ENCODE measurements around the gene LIF. TPM values are rescaled to one million over a fixed set of nuclear protein-coding genes. Genes with fewer than 3 reads are reported as not detected.

The LIF gene
- total RNA-seq, 4 donors from 2014 or later: not detected

- ATAC-seq: no peak
These were observed 38.8 kb upstream of the LIF start for GRCh38 chr22:30285176-30285845.

GRCh38 chr22:30284666-30285065 lies 38.1 kb upstream of the LIF start:
- Histone ChIP-seq H3K27ac (no peak overlapping the region), H3K4me3 (no peak overlapping the region), H3K4me1 (peaks cover 0 to 15% of the 10 kb centered on the region in 2 donors), H3K27me3 (no peaks in the 10 kb centered on the region), H3K36me3 (no peaks in the 10 kb centered on the region), H3K9me3 (no peaks in the 10 kb centered on the region)
- no peak for TF ChIP-seq POLR2A (IDR thresholded peaks at IDR 0.05)
- TF ChIP-seq CTCF (IDR thresholded peaks at IDR 0.05 in 4 of 5, conservative IDR thresholded peaks at IDR 0.05 in 1 of 5): no peak
- in situ Hi-C loops (cut with MboI; ENCODE audit: low sequenced_read_pairs in 4 of 4) (loop anchor here in 3 of 4 donors (5.0 to 10.0 kb wide), 3 partner anchors 100 to 110 kb away; partner anchors contain the start of genes RNF215 (in 1 of the 3) and SEC14L2 (in 1 of the 3)), intact Hi-C loops (cut with DNase I; ENCODE audit: low total_unique reads) (loop anchor here (10.0 kb wide), 1 partner anchor 200 kb away; no protein-coding TSS in a partner anchor)
- DNase-seq (no peak), ATAC-seq (no peak)

More at GRCh38 chr22:30285176-30285845, 38.8 kb upstream of the LIF start:
- H3K27ac ChIP-seq: no peak overlapping the region
- TF ChIP-seq POLR2A (IDR thresholded peaks at IDR 0.05) (no peak), CTCF (IDR thresholded peaks at IDR 0.05 in 4 of 5, conservative IDR thresholded peaks at IDR 0.05 in 1 of 5) (no peak)
- in situ Hi-C loops (cut with MboI; ENCODE audit: low sequenced_read_pairs in 4 of 4) (loop anchor here in 2 of 4 donors (10.0 kb wide), 2 partner anchors 99 to 109 kb away; partner anchors contain the start of genes RNF215 (in 1 of the 2) and SEC14L2 (in 1 of the 2)), intact Hi-C loops (cut with DNase I; ENCODE audit: low total_unique reads) (loop anchor here (10.0 kb wide), 1 partner anchor 199 kb away; no protein-coding TSS in a partner anchor)
- H3K9me3 ChIP-seq: no peaks in the 10 kb centered on the region
- no peak for DNase-seq
- H3K4me1 ChIP-seq: peaks cover 5 to 18% of the 10 kb centered on the region in 2 donors
- no peaks in the 10 kb centered on the region for H3K27me3 ChIP-seq
- no peak overlapping the region for H3K4me3 ChIP-seq
- H3K36me3 ChIP-seq: no peaks in the 10 kb centered on the region

- no peaks in the 10 kb centered on the region for H3K36me3 ChIP-seq
- no peaks in the 10 kb centered on the region for H3K27me3 ChIP-seq
- in situ Hi-C loops (cut with MboI; ENCODE audit: low sequenced_read_pairs in 4 of 4): loop anchor here in 3 of 4 donors (5.0 to 10.0 kb wide), 3 partner anchors 101 to 111 kb away; partner anchors contain the start of genes RNF215 (in 1 of the 3) and SEC14L2 (in 1 of the 3)
- no peaks in the 10 kb centered on the region for H3K9me3 ChIP-seq
- intact Hi-C loops (cut with DNase I; ENCODE audit: low total_unique reads): loop anchor here (10.0 kb wide), 1 partner anchor 201 kb away; no protein-coding TSS in a partner anchor
- ATAC-seq (no peak), DNase-seq (no peak)
- TF ChIP-seq CTCF (IDR thresholded peaks at IDR 0.05 in 4 of 5, conservative IDR thresholded peaks at IDR 0.05 in 1 of 5): no peak
- no peak for TF ChIP-seq POLR2A (IDR thresholded peaks at IDR 0.05)
- H3K27ac ChIP-seq: no peak overlapping the region
- no peak overlapping the region for H3K4me3 ChIP-seq
- H3K4me1 ChIP-seq: peaks cover 0 to 15% of the 10 kb centered on the region in 2 donors
These were observed 37.6 kb upstream of the LIF start for GRCh38 chr22:30284172-30284571.

- H3K9me3 ChIP-seq: no peaks in the 10 kb centered on the region
- H3K27me3 ChIP-seq: no peaks in the 10 kb centered on the region
- ATAC-seq: no peak
- in situ Hi-C loops (cut with MboI; ENCODE audit: low sequenced_read_pairs in 4 of 4): loop anchor here in 3 of 4 donors (5.0 to 10.0 kb wide), 3 partner anchors 101 to 111 kb away; partner anchors contain the start of genes RNF215 (in 1 of the 3) and SEC14L2 (in 1 of the 3)
- DNase-seq: no peak
- TF ChIP-seq CTCF (IDR thresholded peaks at IDR 0.05 in 4 of 5, conservative IDR thresholded peaks at IDR 0.05 in 1 of 5) (no peak), POLR2A (IDR thresholded peaks at IDR 0.05) (no peak)
- intact Hi-C loops (cut with DNase I; ENCODE audit: low total_unique reads): loop anchor here (10.0 kb wide), 1 partner anchor 201 kb away; no protein-coding TSS in a partner anchor
- H3K4me3 ChIP-seq: no peak overlapping the region
- H3K27ac ChIP-seq: no peak overlapping the region
- H3K36me3 ChIP-seq: no peaks in the 10 kb centered on the region
- peaks cover 0 to 8% of the 10 kb centered on the region in 2 donors for H3K4me1 ChIP-seq
These were observed 36.8 kb upstream of the LIF start for GRCh38 chr22:30283342-30283741.
